NCI-H526 (cell line): ENCODE data around the gene DNAJB6.

Experiments used
- DNase-seq, 2 experiments: peaks; one replicate each; lab custom pipeline; 2025; lab: John Stamatoyannopoulos, UW

Gene DNAJB6

DNA sequence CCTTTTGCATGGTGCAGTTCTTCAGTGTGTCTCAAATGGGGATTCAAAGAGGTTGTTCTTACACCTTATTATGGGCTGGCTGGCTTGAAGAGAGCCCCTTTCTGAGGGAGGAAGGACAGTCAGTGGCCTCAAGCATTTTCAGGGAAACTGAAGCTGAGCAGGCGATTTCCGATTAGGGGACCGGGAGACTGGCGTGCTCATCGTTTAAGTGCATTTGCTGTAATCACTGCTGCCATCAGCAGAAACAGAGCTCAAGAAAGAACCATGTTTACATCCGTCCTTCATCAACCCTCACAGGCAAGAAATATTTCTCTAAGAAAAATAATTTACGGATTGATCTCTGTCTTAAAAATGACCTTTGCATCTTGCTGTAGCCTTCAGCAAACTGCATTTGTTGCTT lies 32.2 kb downstream of the DNAJB6 start:
- DNase-seq: no peak

DNA sequence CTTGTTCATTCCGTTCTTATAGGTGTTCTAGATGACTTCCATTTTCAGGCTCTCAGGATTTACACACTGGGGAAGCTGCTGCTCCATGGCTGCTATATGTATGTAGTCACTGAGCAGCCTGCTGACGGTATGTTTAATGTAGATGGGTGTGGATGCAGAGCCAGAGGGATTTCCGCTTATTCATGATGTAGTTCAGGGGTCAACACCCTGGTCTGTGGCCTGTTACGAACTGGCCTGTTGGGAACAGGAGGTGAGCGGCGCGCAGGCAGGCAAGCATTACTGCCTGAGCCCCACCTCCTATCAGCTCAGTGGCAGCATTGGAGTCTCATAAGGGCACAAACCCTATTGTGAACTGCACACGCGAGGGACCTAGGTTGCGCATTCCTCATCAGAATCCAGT lies 33.9 kb downstream of the DNAJB6 start:
- DNase-seq: no peak

DNA sequence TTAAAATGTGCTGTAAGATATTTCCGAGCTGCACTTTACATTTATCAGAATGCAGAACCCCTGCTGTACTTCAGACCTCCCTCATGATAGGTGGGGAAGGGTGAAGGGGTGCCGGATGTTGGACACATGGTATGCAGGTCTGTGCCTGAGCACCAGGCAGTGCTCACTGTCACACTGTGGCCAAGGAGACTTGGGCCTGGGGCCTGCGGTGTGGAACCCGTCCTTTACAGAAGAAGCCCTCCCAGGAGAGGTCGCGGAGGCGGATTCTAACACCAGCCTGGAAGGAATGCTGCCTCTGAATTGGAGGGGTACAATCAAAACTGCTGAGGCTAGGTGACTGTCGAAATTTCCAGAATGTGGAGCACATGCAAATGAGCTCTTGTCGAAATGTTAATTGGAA lies 34.5 kb downstream of the DNAJB6 start:
- no peak for DNase-seq

DNA sequence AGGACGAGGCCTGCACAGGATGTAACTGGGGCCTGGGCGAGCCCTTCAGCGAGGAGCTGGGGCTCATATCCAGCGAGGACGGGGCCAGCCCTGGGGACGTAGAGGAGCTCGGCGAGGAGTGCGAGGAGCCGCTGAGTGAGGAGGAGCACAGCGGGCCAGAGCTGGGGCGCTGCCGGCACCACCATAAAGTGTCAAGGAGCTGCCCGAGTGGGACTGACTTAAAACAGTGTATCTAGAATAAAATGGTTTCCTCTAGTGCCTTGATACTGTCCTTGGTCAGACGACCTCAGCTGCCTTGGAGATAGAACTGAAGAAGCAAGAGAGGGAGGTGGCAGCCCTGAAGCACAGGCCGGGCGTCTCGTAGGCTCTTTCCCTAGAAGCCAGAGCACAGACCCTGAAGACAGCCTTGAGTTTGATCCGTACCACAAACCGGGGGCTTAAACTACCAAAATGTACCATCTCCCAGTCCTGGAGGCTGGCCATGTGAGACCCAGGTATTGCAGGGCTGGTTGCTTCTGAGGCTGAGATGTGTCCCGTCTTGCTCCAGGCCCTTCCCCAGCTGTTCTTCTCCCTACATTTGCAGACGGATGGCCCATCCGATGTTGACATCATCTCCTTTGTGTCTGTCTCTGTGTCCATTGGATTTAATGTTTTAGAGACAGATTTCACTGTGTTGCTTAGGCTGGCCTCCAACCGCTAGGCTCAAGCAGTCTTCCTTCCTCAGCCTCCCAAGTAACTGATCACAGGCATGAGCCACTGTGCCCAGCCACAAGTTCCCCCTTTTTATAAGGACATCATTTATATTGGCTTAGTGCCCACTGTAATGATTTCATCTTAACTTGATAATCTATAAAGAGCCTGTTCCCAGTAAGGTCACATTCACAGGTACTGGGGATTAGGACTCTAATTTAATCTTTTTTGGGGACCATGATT lies 35.8 kb downstream of the DNAJB6 start:
- DNase-seq: no peak

DNA sequence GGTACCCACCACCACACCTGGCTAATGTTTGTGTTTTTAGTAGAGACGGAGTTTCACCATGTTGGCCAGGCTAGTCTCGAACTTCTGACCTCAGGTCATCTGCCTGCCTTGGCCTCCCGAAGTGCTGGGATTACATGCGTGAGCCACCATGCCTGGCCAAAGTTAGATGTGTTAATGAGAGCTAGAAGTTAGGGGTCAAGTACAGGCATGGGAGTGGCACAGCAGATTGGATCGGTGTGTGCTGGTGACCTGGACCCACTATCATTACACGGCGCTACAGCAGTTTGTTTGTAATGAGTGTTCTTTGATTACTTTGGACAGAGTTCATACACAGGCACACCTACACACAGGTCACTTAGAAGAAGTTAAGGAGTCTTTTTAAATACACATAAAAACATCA lies 36.7 kb downstream of the DNAJB6 start:
- DNase-seq: no peak

DNA sequence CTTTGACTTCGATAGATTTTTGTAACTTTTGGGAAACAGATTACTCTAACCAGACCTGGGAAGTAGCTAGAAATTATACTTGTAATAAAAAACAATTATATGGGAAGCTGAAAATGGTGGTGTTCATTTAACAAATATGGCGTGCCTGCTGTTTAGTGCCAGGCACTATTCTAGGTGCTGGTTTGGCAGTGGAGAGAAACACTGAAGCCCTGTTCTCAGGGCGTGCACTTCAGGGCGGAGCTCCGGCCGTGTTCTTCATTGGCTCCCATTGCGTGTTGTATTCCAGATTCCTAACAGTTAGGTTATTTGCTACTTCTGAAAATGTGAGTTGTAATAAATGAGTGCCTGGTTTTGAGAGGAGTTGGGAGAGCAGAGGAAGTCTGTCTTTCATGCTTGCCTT lies 38.6 kb downstream of the DNAJB6 start:
- DNase-seq: no peak

DNA sequence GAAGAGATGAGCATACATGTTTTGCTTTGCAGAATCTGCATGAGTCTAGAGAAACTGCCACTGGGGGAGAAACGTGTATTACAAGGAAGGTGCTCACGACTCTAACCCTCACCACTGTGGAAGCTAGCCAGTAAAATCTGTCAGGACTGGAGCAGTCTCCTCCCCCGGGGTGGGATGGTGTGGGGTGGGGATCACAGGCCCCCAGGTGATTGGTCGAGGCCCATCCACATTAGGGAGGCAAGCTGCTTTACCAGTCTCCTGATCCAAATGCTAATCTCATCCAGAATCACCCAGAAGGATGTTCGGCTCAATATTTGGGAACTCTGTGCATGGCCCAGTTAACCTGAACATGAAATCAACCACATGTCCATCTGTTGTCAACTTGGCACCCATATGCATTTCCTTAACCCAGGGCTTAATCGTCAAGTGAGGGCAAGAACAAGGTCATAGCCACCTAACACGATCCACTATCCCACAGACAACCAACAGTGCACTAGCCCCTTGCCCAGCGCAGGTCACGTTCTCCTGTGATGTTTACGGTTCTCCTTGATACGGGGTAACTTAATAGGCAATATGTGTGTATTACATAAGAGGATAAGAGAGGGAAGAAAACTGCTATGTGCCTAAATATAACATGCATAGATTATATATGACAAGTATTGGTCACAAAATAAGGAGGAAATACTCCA lies 40.8 kb downstream of the DNAJB6 start:
- DNase-seq: no peak

DNA sequence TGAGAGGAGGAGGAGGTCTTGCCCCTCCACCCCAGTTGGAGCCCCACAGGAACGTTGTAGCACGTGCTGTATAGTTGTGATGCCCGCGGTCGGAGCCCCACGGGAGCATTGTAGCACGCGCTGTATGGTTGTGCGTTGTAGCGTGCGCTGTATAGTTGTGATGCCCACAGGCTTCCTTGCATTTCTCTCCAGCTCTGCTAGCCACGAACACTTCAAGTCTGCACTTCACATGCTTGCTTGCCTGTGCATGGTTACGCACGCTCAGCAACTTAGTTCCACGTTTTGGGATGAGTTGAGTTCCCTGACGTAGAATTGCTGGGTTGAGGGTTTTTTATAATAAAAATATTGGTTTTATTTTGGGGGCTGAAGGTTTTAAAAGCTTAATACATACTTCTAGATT lies 41.6 kb downstream of the DNAJB6 start:
- no peak for DNase-seq

DNA sequence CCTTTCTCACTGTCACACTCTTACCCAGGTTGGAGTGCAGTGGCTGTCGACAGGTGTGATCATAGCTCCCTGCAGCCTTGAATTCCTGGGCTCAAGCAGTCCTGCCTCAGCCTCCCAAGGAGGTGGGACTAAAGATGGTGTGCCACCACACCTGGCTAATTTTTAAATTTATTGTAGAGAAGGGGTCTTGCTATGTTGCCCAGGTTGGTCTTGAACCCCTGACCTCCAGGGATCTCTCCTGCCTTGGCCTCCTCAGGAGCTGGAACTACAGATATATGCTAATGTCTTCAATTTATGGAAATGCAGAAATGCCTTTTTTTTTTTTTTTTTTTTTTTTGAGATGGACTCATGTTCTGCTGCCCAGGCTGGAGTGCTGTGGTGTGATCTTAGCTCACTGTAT lies 42.7 kb downstream of the DNAJB6 start:
- no peak for DNase-seq

DNA sequence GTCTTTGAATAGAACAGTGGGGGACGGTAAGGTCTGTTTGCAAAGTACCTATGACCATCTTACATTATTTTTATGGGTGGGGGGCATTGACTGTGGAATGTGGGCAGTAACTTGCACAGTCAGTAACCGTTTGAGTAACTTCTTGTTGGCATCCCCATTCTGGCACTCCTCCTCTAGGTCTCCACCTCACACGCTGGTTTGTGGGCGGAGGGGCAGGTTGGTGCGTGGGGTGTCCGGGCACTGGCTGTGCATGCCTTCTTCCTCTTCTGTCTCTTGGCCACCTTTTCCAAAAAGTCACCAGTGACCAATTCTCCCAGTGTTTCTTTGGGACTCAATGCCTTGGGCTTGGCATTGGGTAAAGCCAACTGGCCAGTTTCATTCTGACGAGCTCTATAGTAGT lies 43.6 kb downstream of the DNAJB6 start:
- no peak for DNase-seq

DNA sequence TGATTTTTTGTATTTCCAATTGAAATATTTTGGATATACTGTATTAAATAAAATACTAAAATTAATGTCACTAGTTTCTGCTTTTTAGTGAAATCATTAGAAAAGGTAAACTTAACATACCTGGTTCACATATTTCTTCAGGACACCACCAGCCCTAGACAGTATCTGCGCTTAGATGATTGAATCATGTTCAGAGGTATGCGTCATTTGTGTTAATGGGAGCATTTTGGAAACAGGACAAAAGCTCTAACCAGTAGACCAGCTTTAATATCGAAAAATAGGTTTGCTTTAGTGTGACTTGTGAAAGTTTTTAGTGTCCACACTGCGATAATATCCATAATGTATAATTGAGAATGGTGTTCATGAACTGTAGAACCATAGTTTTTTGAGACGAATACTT lies 47.1 kb downstream of the DNAJB6 start:
- DNase-seq: no peak

DNA sequence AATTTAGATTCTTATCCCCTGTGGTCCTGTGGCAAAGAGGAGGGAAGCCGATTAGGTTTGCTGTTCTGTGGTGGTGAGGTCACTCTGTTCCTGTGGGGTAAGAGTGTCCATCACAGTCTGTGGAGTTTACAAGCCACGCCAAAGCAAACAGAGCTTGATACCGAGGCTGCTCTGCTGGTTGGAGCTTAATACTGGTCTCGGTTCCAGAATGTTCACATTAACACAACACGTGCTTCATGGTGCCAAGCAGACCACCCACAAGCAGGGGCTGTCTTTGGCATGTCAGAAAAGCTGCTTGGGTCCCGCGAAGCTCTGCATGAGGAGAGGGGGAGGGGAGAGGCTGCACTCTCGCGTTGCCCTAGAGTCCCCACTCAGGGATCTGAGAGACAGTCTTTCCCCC lies 47.5 kb downstream of the DNAJB6 start:
- no peak for DNase-seq

DNA sequence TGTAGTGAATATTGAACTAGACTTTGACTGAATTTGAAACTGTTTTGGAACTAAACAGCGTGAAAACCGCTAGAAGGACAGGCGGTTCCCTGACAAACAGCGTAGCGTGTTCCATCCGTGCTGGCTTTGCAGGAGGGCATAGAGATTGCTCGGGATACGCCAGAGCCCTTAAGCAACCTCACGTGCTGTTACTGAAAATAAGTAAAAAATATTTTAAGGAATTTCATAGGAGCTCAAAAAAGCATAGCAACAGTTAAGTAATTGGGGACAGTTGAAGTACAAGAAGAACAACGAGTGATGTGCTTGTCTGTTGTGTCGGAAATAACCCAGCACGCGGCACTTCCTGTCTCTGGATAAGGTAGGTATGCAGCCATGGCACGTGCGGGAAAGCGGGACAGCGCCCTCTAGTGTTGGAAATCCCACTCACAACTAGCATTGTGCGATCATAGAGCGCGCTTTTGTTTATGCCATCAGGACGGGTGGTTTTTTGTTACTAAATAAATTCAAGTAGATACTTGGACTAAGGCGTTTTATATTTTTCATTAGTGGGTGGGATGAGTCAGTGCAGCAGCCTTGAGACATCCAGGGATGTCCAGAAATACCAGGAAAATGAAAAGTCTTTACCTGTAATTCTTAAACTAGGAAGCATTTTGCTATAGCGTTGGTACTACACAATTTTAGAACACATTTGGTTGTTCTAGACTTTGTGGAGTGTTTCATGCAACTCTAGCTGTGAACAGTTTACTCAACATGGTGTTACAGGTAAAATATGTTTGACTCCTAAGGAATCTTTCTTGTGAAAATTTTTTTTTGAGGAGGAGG lies 50.4 kb downstream of the DNAJB6 start:
- DNase-seq: peak; percentile 63 to 88

DNA sequence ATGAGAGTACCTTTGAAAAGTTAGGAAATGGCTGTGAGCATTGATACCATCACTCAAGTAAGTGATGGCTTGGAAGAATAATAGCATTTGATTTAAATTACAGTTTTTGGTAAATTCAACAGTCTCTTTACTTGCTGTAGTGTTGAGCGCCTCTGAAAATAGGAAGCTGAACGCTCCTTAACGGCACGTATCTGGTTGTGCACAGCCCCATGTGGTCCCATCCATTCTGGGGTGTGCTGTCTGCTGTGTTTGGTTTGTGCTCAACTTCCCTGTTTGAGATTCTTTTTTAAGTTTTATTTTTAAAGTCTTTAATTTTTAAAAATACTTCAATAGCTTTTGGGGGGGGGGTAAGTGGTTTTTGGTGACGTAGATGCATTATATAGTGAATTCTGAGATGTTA lies 51.5 kb downstream of the DNAJB6 start:
- no peak for DNase-seq

DNA sequence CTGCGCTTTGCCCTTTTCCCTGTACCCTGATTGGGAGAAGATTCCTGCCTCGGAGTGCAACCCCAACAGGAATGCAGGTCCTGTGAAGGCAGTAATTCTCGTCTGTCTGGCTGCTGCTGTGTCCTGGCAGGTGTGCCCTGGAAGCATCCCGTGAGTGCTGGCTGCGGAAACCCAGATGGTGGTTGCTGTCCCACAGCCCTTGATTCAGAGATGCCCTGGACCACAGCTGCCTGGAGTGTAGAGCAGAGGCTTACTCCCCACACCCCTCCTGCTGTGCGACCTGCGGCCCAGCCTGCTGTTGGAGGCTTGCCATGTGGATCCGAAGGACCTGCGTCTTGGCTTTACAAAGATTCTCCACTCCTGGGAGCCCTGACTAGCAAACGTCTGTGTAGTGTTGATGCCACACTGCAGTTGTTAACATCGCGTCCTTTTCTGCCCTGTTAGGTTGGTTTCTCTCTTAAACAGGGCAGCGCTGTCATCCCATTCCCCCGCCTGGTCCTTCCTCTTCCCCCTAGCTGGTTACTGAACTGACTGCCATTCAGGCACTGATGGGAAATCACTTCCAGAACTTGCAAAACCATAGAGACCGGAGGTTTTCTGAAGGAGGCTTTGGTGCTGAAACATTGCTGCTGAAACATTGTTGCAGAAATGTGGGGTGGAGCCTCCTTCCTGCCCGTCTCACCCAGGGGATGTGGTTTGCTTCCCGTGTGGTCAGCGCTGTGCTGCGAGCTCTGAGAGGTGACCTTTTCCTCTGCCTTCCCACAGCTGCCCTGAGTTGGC lies 53.3 kb downstream of the DNAJB6 start:
- no peak for DNase-seq

DNA sequence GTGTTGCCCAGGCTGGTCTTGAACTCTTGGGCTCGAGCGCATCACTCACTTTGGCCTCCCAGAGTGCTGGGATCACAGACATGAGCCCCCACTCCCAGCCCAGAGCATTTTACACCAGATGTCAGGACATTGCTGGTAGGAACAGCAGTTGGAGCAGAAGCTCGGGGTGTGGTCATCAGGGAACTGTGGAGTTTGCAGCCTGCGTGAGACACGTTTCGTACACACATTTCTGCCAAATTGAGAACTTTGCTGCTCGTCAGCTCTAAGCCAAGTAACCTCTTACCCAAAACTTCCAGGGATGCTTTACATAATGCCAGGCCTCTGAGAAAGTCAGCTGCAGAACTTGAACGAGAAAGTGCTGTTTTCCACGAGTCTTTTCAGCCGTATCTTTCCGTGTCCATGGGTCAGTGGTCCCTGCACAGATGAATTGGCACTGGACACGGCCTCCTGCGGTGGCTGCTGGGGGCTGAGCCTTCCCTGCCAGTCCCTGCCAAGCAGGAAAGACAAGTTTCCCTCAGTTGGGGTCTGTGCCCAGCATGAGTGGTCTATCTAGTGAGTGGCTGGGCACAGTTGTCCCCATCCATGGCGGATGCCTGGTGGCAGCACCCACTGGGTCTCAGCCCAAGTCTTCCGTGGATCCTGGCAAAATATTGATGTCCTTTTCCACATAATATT lies 54.4 kb downstream of the DNAJB6 start:
- no peak for DNase-seq

DNA sequence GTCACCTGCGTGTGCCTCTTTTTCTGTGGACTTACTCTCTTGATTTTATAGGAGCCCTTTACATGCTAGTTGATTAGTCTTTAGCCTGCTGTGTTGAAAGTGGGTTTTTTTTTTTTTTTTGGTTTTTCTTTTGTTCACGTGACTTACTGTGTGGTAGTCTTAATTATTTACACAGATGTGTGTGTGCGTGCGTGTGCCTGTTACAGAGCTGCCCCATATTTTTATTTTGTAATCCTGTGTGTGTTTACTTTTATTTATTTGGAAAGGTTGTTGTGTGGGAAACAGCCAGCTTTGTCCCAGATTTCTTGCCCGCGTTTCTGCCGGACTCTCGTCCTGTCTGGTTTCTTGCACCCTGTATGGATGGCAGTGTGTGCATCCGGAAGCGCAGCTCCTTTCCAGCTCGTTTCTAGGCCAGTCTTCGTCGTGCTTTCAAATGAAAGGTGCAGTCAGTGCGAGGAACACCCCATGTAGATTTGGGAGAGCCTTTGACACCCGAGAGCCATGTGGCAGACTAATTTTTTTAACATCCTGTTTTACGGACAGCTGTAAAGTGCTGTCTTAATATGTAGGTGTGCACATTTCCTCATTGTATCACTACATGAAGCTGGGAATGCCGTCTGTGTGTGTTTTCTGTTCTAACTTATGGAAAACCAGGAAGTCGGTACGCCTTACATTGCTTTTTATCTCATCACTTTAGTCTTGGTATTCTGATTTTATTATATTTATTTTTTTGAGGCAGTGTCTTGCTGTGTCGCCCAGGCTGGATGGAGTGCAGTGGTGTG lies 55.6 kb downstream of the DNAJB6 start:
- DNase-seq: no peak

DNA sequence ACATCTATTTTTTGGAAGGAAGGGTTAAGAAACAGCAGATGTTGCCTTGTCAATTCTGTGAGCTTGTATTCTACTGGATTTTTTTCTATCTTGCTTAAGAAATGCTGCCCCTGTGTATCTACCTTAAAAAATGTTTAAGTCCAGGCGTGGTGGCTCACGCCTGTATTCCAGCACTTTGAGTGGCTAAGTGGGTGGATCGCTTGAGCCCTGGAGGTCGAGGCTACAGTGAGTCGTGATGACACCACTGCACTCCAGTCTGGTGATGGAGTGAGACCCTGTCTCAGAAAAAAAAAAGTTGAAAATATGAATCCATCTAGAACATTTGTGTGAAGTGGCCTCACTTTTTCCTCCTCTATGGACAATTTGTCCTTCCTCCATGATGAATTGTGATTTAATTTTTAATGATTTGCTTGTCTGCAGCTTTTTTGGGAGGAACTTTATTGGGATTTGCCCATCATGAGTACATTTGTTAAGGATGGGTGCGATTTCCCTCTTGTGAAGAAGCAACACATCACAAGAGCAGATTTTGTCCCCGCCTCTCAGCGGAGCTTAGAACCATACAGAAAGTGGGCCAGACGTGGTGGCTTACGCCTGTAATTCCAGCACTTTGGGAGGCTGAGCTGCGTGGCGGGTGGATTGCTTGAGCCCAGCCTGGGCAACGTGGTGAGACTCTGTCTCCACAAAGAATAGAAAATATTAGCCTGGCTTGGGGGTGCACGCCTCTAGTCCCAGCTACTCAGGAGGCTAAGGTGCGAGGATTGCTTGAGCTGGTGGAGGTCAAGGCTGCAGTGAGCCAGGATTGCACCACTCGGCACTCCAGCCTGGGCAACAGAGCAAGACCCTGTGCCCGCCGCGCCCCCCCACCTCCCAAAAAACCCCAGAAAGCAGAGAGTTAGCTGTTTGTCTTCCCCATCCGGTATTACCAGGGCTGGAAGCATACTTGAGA lies 57.7 kb downstream of the DNAJB6 start:
- no peak for DNase-seq

DNA sequence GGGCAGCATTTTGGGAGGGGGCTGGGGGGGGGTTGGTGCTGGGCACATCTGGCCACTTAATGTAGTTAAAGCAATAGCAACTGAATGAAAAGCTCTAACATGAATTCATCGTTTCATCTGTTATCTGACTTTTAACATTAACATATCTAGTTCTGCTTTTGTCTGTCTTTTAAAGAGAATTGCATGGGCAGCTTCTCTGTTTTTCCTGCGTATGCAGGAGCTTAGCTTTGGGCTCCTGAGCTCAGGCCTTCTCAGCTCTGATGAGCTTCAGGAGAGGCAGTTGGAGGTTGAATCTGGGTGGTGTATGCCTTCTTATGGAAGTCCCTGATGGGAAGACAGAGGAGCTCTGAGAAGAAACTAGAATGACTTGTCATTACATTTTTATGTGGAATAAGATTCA lies 58.4 kb downstream of the DNAJB6 start:
- DNase-seq: no peak
